Fibroblast of peridontal ligament (primary cell): Measurements from ENCODE around the gene GALNT7.
"Not testable (repeated sequence)": the region's sequence is repeated elsewhere in the genome, so short reads cannot be mapped to it uniquely, and the experiment has no call there.

Experiments used
- DNase-seq: peaks from one replicate; pipeline ENCODE4 v3.0.0-alpha.2; 2010; ENCODE audit errors: extremely low read depth

The GALNT7 gene

GRCh38 chr4:173165706-173166105, 2.9 kb upstream of the GALNT7 start:
- no peak for DNase-seq

GRCh38 chr4:173166491-173166890, 2.1 kb upstream of the GALNT7 start:
- DNase-seq = no peak

GRCh38 chr4:173167758-173168395, 734 bp upstream of the GALNT7 start:
- DNase-seq = peak; percentile 32

- DNase-seq = no peak
These were observed 492 bp downstream of the GALNT7 start for GRCh38 chr4:173169178-173169427.

- peak; percentile 51 for DNase-seq
These were observed 994 bp downstream of the GALNT7 start for GRCh38 chr4:173169428-173170181.

GRCh38 chr4:173170182-173170778, 1.7 kb downstream of the GALNT7 start:
- peak; percentile 33 for DNase-seq

- DNase-seq = peak; percentile 63
These were observed 2.5 kb downstream of the GALNT7 start for GRCh38 chr4:173171098-173171497.

- no peak for DNase-seq
These were observed 3.4 kb downstream of the GALNT7 start for GRCh38 chr4:173171987-173172386.

GRCh38 chr4:173174184-173174583, 5.6 kb downstream of the GALNT7 start:
- DNase-seq = no peak

GRCh38 chr4:173174594-173175012, 6.0 kb downstream of the GALNT7 start:
- no peak for DNase-seq

- no peak for DNase-seq
These were observed 7.4 kb downstream of the GALNT7 start for GRCh38 chr4:173176010-173176409.

GRCh38 chr4:173177232-173177631, 8.6 kb downstream of the GALNT7 start:
- no peak for DNase-seq

GRCh38 chr4:173178144-173178543, 9.5 kb downstream of the GALNT7 start:
- DNase-seq = no peak

GRCh38 chr4:173181848-173182247, 13.2 kb downstream of the GALNT7 start:
- peak; percentile 74 for DNase-seq

- peak; percentile 84 for DNase-seq
These were observed 13.8 kb downstream of the GALNT7 start for GRCh38 chr4:173182403-173182802.

- not testable (repeated sequence) for DNase-seq
These were observed 15.1 kb downstream of the GALNT7 start for GRCh38 chr4:173183659-173184247.

- DNase-seq = no peak
These were observed 17.4 kb downstream of the GALNT7 start for GRCh38 chr4:173185847-173186510.

GRCh38 chr4:173187732-173188131, 19.1 kb downstream of the GALNT7 start:
- no peak for DNase-seq

- no peak for DNase-seq
These were observed 20.0 kb downstream of the GALNT7 start for GRCh38 chr4:173188648-173189047.

GRCh38 chr4:173189117-173189693, 20.6 kb downstream of the GALNT7 start:
- DNase-seq = peak; percentile 83

GRCh38 chr4:173191623-173192041, 23.0 kb downstream of the GALNT7 start:
- peak; percentile 52 for DNase-seq
